HEK293 (cell line): ENCODE results near the gene NOC4L.

Experiments used
- GLI4 ChIP-seq: fragments of 450-650 bp; formaldehyde crosslinking; IDR thresholded peaks from 2 replicates; pipeline ENCODE4 v1.5.1; 2016; ENCODE audit warnings: missing biosample characterization, missing genetic modification characterization
- HOXA7 ChIP-seq: sonication (generic); formaldehyde crosslinking; IDR thresholded peaks from 2 replicates; pipeline ENCODE4 v1.8.1; 2022; ENCODE audit warnings: missing genetic modification reagents, borderline replicate concordance
- PRDM10 ChIP-seq: fragments of 450-650 bp; formaldehyde crosslinking; IDR thresholded peaks from 2 replicates; pipeline ENCODE4 v1.5.1; 2016; ENCODE audit warnings: missing biosample characterization, missing genetic modification characterization
- WT1 ChIP-seq: fragments of 450-650 bp; formaldehyde crosslinking; IDR thresholded peaks from 2 replicates; pipeline ENCODE4 v1.5.1; 2016; ENCODE audit warnings: missing biosample characterization, missing genetic modification characterization
- ZNF114 ChIP-seq: fragments of 450-650 bp; formaldehyde crosslinking; IDR thresholded peaks from 2 replicates; pipeline ENCODE4 v1.5.0; 2017; ENCODE audit warnings: missing biosample characterization, missing genetic modification characterization
- ZNF394 ChIP-seq: fragments of 450-650 bp; formaldehyde crosslinking; IDR thresholded peaks from 2 replicates; pipeline ENCODE4 v1.5.1; 2016; ENCODE audit warnings: missing biosample characterization, missing genetic modification characterization, mild to moderate bottlenecking, moderate library complexity, borderline replicate concordance
- ZNF704 ChIP-seq: fragments of 450-650 bp; formaldehyde crosslinking; IDR thresholded peaks from 2 replicates; pipeline ENCODE4 v1.5.1; 2016; ENCODE audit warnings: missing biosample characterization, missing genetic modification characterization
- ZNF707 ChIP-seq: fragments of 450-650 bp; formaldehyde crosslinking; IDR thresholded peaks from 2 replicates; pipeline ENCODE4 v1.5.1; 2016; ENCODE audit warnings: missing biosample characterization, missing genetic modification characterization
- TF ChIP-seq, protein P1 (sequence below): fragments of 450-650 bp; formaldehyde crosslinking; IDR thresholded peaks from 2 replicates; pipeline ENCODE4 v1.5.1; 2016; ENCODE audit warnings: missing biosample characterization, missing genetic modification characterization

- TF ChIP-seq PRDM10 (no peak), ZNF114 (tag by site-specific recombination) (no peak), ZNF707 (tag by site-specific recombination) (no peak), GLI4 (no peak), ZNF704 (tag by site-specific recombination) (no peak), ZNF394 (no peak), WT1 (tag by site-specific recombination) (no peak), HOXA7 (CRISPR knock-in tag) (no peak)
- TF ChIP-seq, protein P1, sequence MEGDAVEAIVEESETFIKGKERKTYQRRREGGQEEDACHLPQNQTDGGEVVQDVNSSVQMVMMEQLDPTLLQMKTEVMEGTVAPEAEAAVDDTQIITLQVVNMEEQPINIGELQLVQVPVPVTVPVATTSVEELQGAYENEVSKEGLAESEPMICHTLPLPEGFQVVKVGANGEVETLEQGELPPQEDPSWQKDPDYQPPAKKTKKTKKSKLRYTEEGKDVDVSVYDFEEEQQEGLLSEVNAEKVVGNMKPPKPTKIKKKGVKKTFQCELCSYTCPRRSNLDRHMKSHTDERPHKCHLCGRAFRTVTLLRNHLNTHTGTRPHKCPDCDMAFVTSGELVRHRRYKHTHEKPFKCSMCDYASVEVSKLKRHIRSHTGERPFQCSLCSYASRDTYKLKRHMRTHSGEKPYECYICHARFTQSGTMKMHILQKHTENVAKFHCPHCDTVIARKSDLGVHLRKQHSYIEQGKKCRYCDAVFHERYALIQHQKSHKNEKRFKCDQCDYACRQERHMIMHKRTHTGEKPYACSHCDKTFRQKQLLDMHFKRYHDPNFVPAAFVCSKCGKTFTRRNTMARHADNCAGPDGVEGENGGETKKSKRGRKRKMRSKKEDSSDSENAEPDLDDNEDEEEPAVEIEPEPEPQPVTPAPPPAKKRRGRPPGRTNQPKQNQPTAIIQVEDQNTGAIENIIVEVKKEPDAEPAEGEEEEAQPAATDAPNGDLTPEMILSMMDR (tag by site-specific recombination), result no peak
These were observed 12.3 kb upstream of the NOC4L start for GRCh38 chr12:132131952-132132351.
